ENCODE measurements around the gene AP5S1. TPM values are rescaled to one million over a fixed set of nuclear protein-coding genes. Genes with fewer than 3 reads are reported as not detected.

The AP5S1 gene
- total and polyA plus RNA-seq, 9 of the 15 experiments (the other 6 are each of a cell fraction or from before 2014, with no cell fraction given) = 2.6 to 8.8 (median 4.4) TPM

- TF ChIP-seq ZNF407 (IDR thresholded peaks at IDR 0.05; ENCODE audit: low read depth) = peak; percentile 34; the same call in 1 of the 2 replicates
- TF ChIP-seq ZBTB5 (IDR thresholded peaks at IDR 0.05) = no peak
- TF ChIP-seq U2AF1 (optimal IDR thresholded peaks at IDR 0.05; ENCODE audit: low read depth, low read length) = no peak
- TF ChIP-seq PRMT5 (CRISPR knock-in tag; IDR thresholded peaks at IDR 0.05) = no peak
- TF ChIP-seq E2F5 (CRISPR knock-in tag; IDR thresholded peaks at IDR 0.05) = no peak
- TF ChIP-seq MCM5 (IDR thresholded peaks at IDR 0.05; ENCODE audit: low read depth) = no peak
- no peak for TF ChIP-seq KHSRP (IDR thresholded peaks at IDR 0.05)
- TF ChIP-seq ZNF740 (CRISPR knock-in tag; IDR thresholded peaks at IDR 0.05) = no peak; the same call in none of the 2 replicates
- no peak for TF ChIP-seq ZNF740 (tag; IDR thresholded peaks at IDR 0.05)
- peak; percentile 66 for TF ChIP-seq SMAD4 (CRISPR knock-in tag; conservative IDR thresholded peaks at IDR 0.05)
- TF ChIP-seq TOE1 (IDR thresholded peaks at IDR 0.05; ENCODE audit: borderline replicate concordance) = peak; percentile 82
- TF ChIP-seq TOE1 (CRISPR knock-in tag; IDR thresholded peaks at IDR 0.05; ENCODE audit: borderline replicate concordance, low read depth) = no peak
Observed at GRCh38 chr20:3795511-3796468, 24.6 kb upstream of the AP5S1 start, which contains the start of gene CDC25B (continued).

Data from K562 (cell line).